ENCODE results near the gene GEN1.
"Not testable (repeated sequence)": the region's sequence is repeated elsewhere in the genome, so short reads cannot be mapped to it uniquely, and the experiment has no call there.

The GEN1 gene

DNA sequence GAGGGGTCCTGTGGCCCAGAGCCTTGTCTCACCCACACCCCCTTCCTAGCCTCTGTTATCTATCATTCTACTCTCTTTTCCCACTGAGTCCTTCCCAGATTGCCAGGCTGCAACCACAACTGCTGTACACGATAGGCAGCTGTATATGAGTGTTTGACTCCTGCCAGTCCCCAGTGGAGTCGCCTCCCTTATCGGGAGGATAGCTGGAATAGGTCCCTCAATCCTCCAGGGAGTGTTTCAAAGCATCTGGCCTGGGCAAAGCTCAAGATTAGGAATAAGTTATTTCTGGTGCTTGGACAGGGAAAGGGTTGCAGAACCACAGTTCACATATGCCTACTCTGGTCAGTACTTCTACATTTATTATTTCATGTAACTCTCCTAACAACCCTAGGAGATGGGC is 67.1 kb downstream of the GEN1 start:
- POLR2A ChIA-PET = no interaction called here
- CTCF ChIA-PET = interaction anchor here (0.8 kb wide), 1 partner anchor 10 kb away, joined by 3 read pairs; no protein-coding TSS in a partner anchor
- TF ChIP-seq BHLHE40 (IDR thresholded peaks at IDR 0.05; ENCODE audit: borderline replicate concordance) = no peak
- TF ChIP-seq ARNT (IDR thresholded peaks at IDR 0.05) = no peak
- no peak for TF ChIP-seq HDGF (IDR thresholded peaks at IDR 0.05; ENCODE audit: borderline replicate concordance)
- TF ChIP-seq ELF4 (IDR thresholded peaks at IDR 0.05) = no peak
- no peak for TF ChIP-seq FOXM1 (IDR thresholded peaks at IDR 0.05; ENCODE audit: borderline replicate concordance)
- no peak for TF ChIP-seq SUZ12 (IDR thresholded peaks at IDR 0.05)
- no peak for DNase-seq (ENCODE audit: extremely low spot score)

DNA sequence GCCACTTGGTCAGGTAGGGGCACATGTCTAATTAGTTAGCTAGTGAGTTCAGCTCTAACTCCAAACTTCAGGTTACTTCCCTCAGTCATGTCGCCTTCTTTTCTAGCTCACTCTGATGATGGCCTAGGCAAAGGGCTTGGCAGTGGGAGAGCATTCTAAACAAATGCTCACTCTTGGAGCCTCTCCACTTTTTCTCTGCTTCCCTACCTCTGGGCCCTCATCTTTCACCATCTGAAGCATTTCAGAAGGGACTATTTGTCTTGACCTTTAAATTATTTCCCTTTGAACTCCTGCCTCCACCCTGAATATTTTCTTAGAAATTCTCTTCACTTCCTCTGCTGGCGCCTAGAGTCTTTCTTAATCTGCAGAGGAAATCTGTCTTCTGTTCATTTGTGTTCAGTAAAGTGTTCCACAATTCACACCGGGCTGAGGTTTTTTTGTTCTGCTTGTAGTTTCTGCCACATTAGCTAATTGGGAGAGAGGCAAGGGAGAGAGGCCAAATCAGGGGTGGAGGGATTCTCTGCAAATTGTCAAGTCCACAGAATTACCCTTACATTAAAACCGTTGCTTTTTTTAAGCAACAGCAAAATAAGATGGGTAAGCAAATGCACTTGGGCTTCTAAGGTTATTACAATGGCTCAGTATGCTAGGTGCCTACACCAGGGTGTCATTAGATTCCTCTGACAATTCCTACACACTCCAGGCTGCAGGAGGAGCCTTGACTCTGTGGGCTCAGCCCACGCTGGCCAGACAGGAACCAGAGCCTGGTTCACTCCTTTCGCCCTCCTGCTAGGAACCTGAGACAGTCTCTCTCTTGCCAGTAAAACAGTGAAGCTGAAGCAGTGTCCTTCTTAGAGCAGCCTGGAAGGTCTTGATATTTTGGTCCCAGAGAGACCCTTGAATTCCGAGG is 67.9 kb downstream of the GEN1 start:
- no peak for DNase-seq (ENCODE audit: extremely low spot score)
- ChIA-PET POLR2A (no interaction called here), CTCF (interaction anchor here (0.8 kb wide), 1 partner anchor 9 kb away, joined by 3 read pairs; no protein-coding TSS in a partner anchor)
- no peak for TF ChIP-seq HDGF (IDR thresholded peaks at IDR 0.05; ENCODE audit: borderline replicate concordance)
- no peak for TF ChIP-seq L3MBTL2 (conservative IDR thresholded peaks at IDR 0.05)
- no peak for TF ChIP-seq FOXK2 (IDR thresholded peaks at IDR 0.05)
- no peak for TF ChIP-seq ARNT (IDR thresholded peaks at IDR 0.05)
- no peak for TF ChIP-seq SP1 (IDR thresholded peaks at IDR 0.05)

DNA sequence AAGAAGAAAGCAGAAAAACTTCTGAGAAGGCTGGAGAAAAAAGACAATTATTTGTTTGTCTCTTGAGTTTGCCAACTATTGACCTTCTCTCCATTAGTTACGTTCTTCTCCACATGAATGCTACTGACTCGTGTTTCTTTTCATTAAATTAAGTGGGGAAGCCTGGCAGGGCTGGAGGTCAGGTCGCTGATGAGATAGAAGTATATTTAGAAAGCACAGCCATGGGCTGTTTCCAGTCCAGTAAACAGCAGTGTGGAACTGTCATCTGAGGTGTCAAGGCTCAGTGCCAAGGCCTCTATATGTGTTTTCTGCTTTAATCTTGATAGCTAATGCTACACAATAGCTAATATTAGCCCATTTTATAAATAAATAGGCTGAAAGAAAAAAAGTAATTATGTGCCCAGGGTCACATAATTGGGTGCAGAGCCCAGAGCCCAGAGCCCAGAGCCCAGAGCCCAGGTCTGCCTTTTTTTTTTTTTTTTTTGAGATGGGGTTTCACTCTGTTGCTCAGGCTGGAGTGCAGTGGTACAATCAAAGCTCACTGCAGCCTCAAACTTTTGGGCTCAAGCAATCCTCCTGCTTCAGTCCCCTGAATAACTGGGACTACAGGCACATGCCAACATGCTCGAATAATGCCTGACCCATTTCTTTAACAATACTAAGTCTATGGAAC is 68.6 kb downstream of the GEN1 start:
- TF ChIP-seq ZNF384 (IDR thresholded peaks at IDR 0.05) (no peak), HDGF (IDR thresholded peaks at IDR 0.05; ENCODE audit: borderline replicate concordance) (no peak), SUZ12 (IDR thresholded peaks at IDR 0.05) (no peak), BHLHE40 (IDR thresholded peaks at IDR 0.05; ENCODE audit: borderline replicate concordance) (no peak), TARDBP (IDR thresholded peaks at IDR 0.05) (no peak), L3MBTL2 (conservative IDR thresholded peaks at IDR 0.05) (no peak), FOXA1 (IDR thresholded peaks at IDR 0.05) (no peak), NFRKB (IDR thresholded peaks at IDR 0.05) (no peak), ARNT (IDR thresholded peaks at IDR 0.05) (no peak), SP1 (IDR thresholded peaks at IDR 0.05) (no peak), ELF4 (IDR thresholded peaks at IDR 0.05) (no peak)
- TF ChIP-seq, protein P1, sequence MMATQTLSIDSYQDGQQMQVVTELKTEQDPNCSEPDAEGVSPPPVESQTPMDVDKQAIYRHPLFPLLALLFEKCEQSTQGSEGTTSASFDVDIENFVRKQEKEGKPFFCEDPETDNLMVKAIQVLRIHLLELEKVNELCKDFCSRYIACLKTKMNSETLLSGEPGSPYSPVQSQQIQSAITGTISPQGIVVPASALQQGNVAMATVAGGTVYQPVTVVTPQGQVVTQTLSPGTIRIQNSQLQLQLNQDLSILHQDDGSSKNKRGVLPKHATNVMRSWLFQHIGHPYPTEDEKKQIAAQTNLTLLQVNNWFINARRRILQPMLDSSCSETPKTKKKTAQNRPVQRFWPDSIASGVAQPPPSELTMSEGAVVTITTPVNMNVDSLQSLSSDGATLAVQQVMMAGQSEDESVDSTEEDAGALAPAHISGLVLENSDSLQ (IDR thresholded peaks at IDR 0.05) = no peak
- no peak for DNase-seq (ENCODE audit: extremely low spot score)
- POLR2A ChIA-PET = no interaction called here
- CTCF ChIA-PET = no interaction called here

DNA sequence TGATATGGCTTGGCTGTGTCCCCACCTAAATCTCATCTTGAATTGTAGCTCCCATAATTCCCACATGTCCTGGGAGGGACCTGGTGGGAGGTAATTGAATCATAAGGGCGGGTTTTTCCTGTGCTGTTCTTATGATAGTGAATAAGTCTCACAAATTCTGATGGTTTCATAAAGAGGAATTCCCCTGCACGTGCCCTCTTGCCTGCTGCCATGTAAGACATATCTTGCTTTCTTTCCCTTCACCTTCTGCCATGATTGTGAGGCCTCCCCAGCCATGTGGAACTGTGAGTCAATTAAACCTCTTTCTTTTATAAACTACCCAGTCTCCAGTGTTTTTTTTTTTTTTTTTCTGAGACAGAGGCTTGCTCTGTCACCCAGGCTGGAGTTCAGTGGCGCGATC is 69.7 kb downstream of the GEN1 start:
- POLR2A ChIA-PET = not testable (repeated sequence)

DNA sequence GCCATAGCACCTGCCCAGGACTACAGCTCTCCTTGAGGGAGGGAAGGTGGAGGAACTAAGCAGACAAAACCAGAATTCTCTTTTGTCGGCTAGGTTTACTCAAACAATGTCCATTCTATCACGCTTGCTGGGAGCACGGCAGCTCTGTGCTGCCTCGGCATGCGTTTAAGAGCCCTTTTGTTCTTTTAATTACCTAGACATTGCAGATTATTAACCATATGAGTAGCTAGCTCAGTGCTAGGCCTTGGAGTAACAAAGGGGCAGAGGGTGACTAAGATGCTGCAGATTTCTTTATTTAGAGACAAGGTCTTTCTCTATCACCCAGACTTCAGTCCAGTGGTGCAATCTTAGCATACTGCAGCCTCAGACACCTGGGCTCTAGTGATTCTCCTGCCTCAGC is 73.4 kb downstream of the GEN1 start:
- CTCF ChIA-PET = no interaction called here
- POLR2A ChIA-PET = no interaction called here
- TF ChIP-seq CTBP1 (IDR thresholded peaks at IDR 0.05; ENCODE audit: borderline replicate concordance) (no peak), L3MBTL2 (conservative IDR thresholded peaks at IDR 0.05) (no peak), FOXM1 (IDR thresholded peaks at IDR 0.05; ENCODE audit: borderline replicate concordance) (no peak), FOXA1 (IDR thresholded peaks at IDR 0.05) (no peak), SUZ12 (IDR thresholded peaks at IDR 0.05) (no peak), HDGF (IDR thresholded peaks at IDR 0.05; ENCODE audit: borderline replicate concordance) (no peak), ARNT (IDR thresholded peaks at IDR 0.05) (no peak), ZNF384 (IDR thresholded peaks at IDR 0.05) (no peak), FOXK2 (IDR thresholded peaks at IDR 0.05) (no peak), LEF1 (IDR thresholded peaks at IDR 0.05; ENCODE audit: borderline replicate concordance) (no peak), NFRKB (IDR thresholded peaks at IDR 0.05) (no peak), SP1 (IDR thresholded peaks at IDR 0.05) (no peak), TARDBP (IDR thresholded peaks at IDR 0.05) (no peak), BHLHE40 (IDR thresholded peaks at IDR 0.05; ENCODE audit: borderline replicate concordance) (no peak), ELF4 (IDR thresholded peaks at IDR 0.05) (no peak)
- TF ChIP-seq, protein P1 (IDR thresholded peaks at IDR 0.05) = no peak
- no peak for DNase-seq (ENCODE audit: extremely low spot score)

More for the DNA sequence above, 69.7 kb downstream of the GEN1 start:
- DNase-seq (ENCODE audit: extremely low spot score); CTCF ChIA-PET: not testable (repeated sequence)

DNA sequence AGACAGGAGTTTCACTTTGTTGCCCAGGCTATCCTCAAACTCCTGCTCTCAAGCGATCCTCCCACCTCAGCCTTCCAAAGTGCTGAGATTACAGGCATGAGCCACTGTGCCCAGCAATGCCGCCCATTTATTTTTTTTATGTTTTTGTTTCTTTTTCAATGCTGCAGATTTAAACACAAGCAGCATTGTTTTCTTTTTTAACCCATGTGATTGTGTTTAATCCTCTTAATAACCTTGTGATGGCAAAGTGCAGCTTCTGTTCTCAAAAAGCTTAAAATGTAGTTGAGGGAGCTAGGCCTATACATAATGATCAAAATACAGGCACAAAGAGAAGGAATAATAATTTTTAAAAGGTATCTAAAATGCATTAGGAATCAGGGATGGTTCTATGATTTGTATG is 73.8 kb downstream of the GEN1 start:
- no peak for DNase-seq (ENCODE audit: extremely low spot score)
- CTCF ChIA-PET = no interaction called here
- no peak for TF ChIP-seq ELF4 (IDR thresholded peaks at IDR 0.05)
- TF ChIP-seq SUZ12 (IDR thresholded peaks at IDR 0.05) = no peak
- TF ChIP-seq LEF1 (IDR thresholded peaks at IDR 0.05; ENCODE audit: borderline replicate concordance) = no peak
- TF ChIP-seq L3MBTL2 (conservative IDR thresholded peaks at IDR 0.05) = no peak
- TF ChIP-seq NFRKB (IDR thresholded peaks at IDR 0.05) = no peak
- no peak for TF ChIP-seq FOXA1 (IDR thresholded peaks at IDR 0.05)
- TF ChIP-seq FOXM1 (IDR thresholded peaks at IDR 0.05; ENCODE audit: borderline replicate concordance) = no peak
- no peak for TF ChIP-seq SP1 (IDR thresholded peaks at IDR 0.05)
- TF ChIP-seq BHLHE40 (IDR thresholded peaks at IDR 0.05; ENCODE audit: borderline replicate concordance) = no peak
- TF ChIP-seq ZNF384 (IDR thresholded peaks at IDR 0.05) = no peak
- POLR2A ChIA-PET = no interaction called here
